GM18870 (cell line): ENCODE measurements around the gene ATP2C2.
"Not testable (repeated sequence)": the region's sequence is repeated elsewhere in the genome, so short reads cannot be mapped to it uniquely, and the experiment has no call there.

Experiments used
- ATAC-seq: cut with Tn5 transposase; IDR thresholded peaks from one replicate; pipeline ENCODE4 v1.9.1; 2021; ENCODE audit warnings: moderate library complexity; ENCODE audit not compliant: unreplicated experiment

The ATP2C2 gene

DNA sequence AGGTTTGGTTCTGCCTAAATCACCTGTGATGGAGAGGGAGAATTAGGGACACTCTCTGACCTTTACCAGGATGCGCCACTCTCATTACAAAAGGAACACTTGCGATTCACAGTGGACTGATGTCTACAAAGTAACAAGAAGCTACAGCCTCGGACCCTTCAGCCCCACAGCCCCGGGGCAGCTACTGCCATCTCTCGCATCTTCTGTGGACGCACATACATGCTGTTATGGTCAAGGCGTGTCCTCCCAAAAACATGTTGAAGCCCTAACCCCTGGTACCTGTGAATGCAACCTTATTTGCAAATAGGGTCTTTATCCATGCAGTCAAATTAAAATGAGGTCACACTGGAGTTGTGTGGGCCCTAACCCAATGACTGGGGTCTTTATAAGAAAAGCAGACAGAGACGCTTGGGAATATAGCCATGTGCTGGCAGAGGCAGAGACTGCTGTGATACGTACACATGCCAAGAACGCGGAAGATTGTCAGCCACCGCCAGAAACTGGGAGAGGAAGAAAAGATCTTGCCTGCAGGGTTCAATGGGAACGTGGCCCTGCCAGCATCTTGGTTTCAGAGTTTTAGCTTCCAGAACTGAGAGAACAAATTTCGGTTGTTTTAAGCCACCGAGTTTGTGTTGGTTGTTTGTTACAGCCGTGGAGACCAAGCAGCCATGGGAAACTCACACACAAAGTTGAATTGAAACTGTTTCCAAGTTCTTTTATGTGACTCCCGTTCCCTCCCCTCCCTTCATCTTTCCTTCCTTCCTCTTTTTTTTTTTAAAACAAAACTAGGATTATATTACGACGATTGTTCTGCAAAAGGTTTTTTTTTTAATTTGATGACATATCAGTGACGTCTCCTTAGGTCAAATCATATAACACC lies 23.1 kb downstream of the ATP2C2 start:
- no peak for ATAC-seq

GRCh38 chr16:84392031-84392360 lies 23.7 kb downstream of the ATP2C2 start:
- no peak for ATAC-seq

GRCh38 chr16:84396082-84396481 lies 27.7 kb downstream of the ATP2C2 start:
- ATAC-seq, result not testable (repeated sequence)

GRCh38 chr16:84396537-84397008 lies 28.2 kb downstream of the ATP2C2 start:
- ATAC-seq, result no peak

DNA sequence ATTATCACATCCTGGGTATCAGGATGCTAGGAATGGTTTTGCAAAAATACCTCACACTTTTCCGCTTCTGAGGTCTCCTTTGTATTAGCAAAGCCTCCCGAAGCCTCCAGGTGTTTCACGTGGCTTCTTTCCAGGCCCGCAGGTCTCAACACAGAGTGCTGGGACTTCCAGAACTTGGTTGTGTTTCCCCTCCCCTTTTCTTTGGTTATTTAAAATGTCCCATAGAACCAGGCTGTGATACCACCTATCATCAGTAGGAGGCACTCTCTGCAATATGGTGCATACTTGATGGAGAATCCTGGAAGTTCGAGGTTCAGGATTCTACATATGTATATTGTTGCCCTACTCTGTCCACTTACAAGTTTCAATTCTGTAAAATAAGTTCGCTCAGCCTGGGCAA lies 28.8 kb downstream of the ATP2C2 start:
- no peak for ATAC-seq

- no peak for ATAC-seq
Measured at GRCh38 chr16:84398701-84399100, 30.4 kb downstream of the ATP2C2 start.

- not testable (repeated sequence) for ATAC-seq
Measured at GRCh38 chr16:84399912-84400311, 31.6 kb downstream of the ATP2C2 start.

- ATAC-seq, result not testable (repeated sequence)
Measured at GRCh38 chr16:84403435-84403834, 35.1 kb downstream of the ATP2C2 start.

DNA sequence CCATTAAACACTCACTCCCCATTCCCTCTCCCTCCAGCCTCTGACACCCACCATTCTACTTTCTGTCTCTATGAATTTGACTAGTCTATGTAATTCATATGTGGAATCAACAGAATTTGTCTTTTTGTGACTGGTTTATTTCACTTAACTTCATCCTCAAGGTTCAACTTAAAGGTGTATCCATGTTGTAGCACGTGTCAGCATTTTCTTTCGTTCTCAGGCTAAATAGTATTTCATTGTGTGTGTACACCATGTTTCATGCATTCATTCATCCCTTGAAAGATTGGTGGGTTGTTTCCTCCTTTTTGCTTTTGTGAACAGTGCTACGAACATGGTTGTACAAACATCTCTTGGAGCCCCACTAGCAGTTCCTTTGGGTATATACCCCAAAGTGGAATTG lies 36.0 kb downstream of the ATP2C2 start:
- no peak for ATAC-seq

GRCh38 chr16:84404936-84405639 lies 36.8 kb downstream of the ATP2C2 start:
- no peak for ATAC-seq

- ATAC-seq, result no peak
Measured at GRCh38 chr16:84406006-84406963, 37.9 kb downstream of the ATP2C2 start.

GRCh38 chr16:84407588-84408313 lies 39.4 kb downstream of the ATP2C2 start:
- no peak for ATAC-seq

GRCh38 chr16:84408314-84408690 lies 40.0 kb downstream of the ATP2C2 start:
- no peak for ATAC-seq

DNA sequence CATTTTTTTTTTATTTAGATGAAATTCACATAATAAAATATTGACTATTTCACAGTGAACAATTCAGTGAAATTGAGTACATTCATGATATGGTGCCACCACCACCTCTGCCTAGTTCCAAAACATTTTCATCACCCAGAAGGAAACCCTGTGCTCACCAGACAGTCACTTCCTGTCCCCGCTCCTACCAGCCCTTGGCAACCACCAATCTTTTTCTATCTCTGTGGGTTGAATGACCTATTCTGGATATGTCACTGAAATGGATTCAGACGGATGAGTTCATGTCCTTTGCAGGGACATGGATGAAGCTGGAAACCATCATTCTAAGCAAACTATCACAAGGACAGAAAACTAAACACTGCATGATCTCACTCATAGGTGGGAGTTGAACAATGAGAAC lies 40.5 kb downstream of the ATP2C2 start:
- ATAC-seq, result no peak

DNA sequence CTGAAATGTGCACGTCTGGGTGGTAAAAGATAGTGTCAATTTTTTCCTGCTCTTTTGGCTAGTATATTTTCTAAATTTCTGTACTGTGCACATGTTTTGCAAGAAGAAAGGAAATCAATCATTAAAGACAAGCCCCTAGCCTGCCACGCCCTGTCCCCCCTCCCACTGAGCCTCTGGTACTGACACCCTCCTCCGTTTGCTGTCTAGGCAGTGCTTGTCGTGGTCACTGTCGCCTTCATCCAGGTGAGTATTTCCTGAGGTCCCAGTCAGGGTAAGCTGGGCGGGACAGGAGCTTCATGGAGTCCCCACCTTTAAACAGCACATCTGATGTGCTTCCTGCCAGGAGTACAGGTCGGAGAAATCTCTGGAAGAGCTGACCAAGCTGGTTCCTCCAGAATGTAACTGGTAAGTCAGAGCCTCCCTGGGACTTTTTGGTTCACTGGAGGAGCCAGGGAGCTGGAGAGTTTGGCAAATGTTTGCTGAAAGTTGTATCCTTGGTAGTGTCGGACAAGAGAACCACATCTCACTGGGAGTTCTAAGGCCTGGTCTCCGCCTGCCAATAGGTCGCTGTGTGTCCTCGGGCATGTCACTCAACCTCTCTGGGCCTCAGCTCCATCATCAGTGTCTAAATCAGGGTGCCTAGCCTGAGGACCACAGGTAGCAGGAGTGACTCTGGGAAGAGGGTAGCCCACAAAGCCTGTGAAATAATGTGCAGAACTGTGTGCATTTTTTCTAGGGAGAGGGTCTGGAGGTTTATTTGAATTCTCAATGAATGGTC lies 42.2 kb downstream of the ATP2C2 start:
- no peak for ATAC-seq

GRCh38 chr16:84411768-84412167 lies 43.4 kb downstream of the ATP2C2 start:
- no peak for ATAC-seq

- no peak for ATAC-seq
Measured at GRCh38 chr16:84412262-84412661, 43.9 kb downstream of the ATP2C2 start.

- no peak for ATAC-seq
Measured at GRCh38 chr16:84413244-84414004, 45.1 kb downstream of the ATP2C2 start.

GRCh38 chr16:84414789-84415326 lies 46.5 kb downstream of the ATP2C2 start:
- ATAC-seq, result no peak
